ENCODE results near the gene TCF7L2.

Gene TCF7L2

GRCh38 chr10:113115556-113115955 is 165.5 kb downstream of the TCF7L2 start:
- no peak for TF ChIP-seq CTCF (IDR thresholded peaks at IDR 0.05; ENCODE audit: control insufficient read depth, insufficient read depth, low read depth, low read length, missing control alignments)
- no peak overlapping the region for H3K4me3 ChIP-seq (ENCODE audit: control insufficient read depth, low read depth, low read length)
- no peak for DNase-seq (ENCODE audit: low read depth)

GRCh38 chr10:113118882-113119281 is 168.8 kb downstream of the TCF7L2 start:
- TF ChIP-seq CTCF (IDR thresholded peaks at IDR 0.05; ENCODE audit: control insufficient read depth, insufficient read depth, low read depth, low read length, missing control alignments) = no peak
- H3K4me3 ChIP-seq (ENCODE audit: control insufficient read depth, low read depth, low read length) = no peak overlapping the region
- no peak for DNase-seq (ENCODE audit: low read depth)

- no peak for DNase-seq (ENCODE audit: low read depth)
- TF ChIP-seq CTCF (IDR thresholded peaks at IDR 0.05; ENCODE audit: control insufficient read depth, insufficient read depth, low read depth, low read length, missing control alignments) = no peak
- H3K4me3 ChIP-seq (ENCODE audit: control insufficient read depth, low read depth, low read length) = no peak overlapping the region
Observed at GRCh38 chr10:113119801-113120200, 169.8 kb downstream of the TCF7L2 start.

- no peak for TF ChIP-seq CTCF (IDR thresholded peaks at IDR 0.05; ENCODE audit: control insufficient read depth, insufficient read depth, low read depth, low read length, missing control alignments)
- H3K4me3 ChIP-seq (ENCODE audit: control insufficient read depth, low read depth, low read length) = no peak overlapping the region
- DNase-seq (ENCODE audit: low read depth) = no peak
Observed at GRCh38 chr10:113121153-113121552, 171.1 kb downstream of the TCF7L2 start.

- no peak overlapping the region for H3K4me3 ChIP-seq (ENCODE audit: control insufficient read depth, low read depth, low read length)
- no peak for TF ChIP-seq CTCF (IDR thresholded peaks at IDR 0.05; ENCODE audit: control insufficient read depth, insufficient read depth, low read depth, low read length, missing control alignments)
Observed at GRCh38 chr10:113122947-113123346, 172.9 kb downstream of the TCF7L2 start.

GRCh38 chr10:113124724-113125123 is 174.7 kb downstream of the TCF7L2 start:
- no peak overlapping the region for H3K4me3 ChIP-seq (ENCODE audit: control insufficient read depth, low read depth, low read length)
- no peak for TF ChIP-seq CTCF (IDR thresholded peaks at IDR 0.05; ENCODE audit: control insufficient read depth, insufficient read depth, low read depth, low read length, missing control alignments)
- DNase-seq (ENCODE audit: low read depth) = no peak

More at GRCh38 chr10:113122947-113123346, 172.9 kb downstream of the TCF7L2 start:
- no peak for DNase-seq (ENCODE audit: low read depth)

GRCh38 chr10:113125612-113126011 is 175.6 kb downstream of the TCF7L2 start:
- no peak for DNase-seq (ENCODE audit: low read depth)
- no peak for TF ChIP-seq CTCF (IDR thresholded peaks at IDR 0.05; ENCODE audit: control insufficient read depth, insufficient read depth, low read depth, low read length, missing control alignments)
- H3K4me3 ChIP-seq (ENCODE audit: control insufficient read depth, low read depth, low read length) = no peak overlapping the region

Measured in AG09309 (cell line).